IPS-18a (cell line): Measurements from ENCODE around the gene DOK7.
"Not testable (repeated sequence)": the region's sequence is repeated elsewhere in the genome, so short reads cannot be mapped to it uniquely, and the experiment has no call there.

ENCODE experiments used
- H3K27ac ChIP-seq: one replicate; pipeline ENCODE4 v1.5.1; 2013; ENCODE audit warnings: low read length
- H3K27me3 ChIP-seq: one replicate; pipeline ENCODE4 v1.6.1; 2013; ENCODE audit warnings: mild to moderate bottlenecking, low read length; ENCODE audit not compliant: control insufficient read depth, insufficient read depth
- H3K36me3 ChIP-seq: one replicate; pipeline ENCODE4 v1.6.1; 2013; ENCODE audit warnings: low read depth, low read length; ENCODE audit not compliant: control insufficient read depth
- H3K4me1 ChIP-seq: one replicate; pipeline ENCODE4 v1.6.1; 2013; ENCODE audit warnings: low read depth, low read length; ENCODE audit not compliant: control insufficient read depth
- H3K4me3 ChIP-seq: one replicate; pipeline ENCODE4 v1.5.1; 2013; ENCODE audit warnings: low read length
- H3K9ac ChIP-seq: one replicate; pipeline ENCODE4 v1.6.1; 2013; ENCODE audit warnings: mild to moderate bottlenecking, low read length, moderate library complexity
- H3K9me3 ChIP-seq: one replicate; pipeline ENCODE4 v1.6.1; 2013; ENCODE audit warnings: low read depth, low read length; ENCODE audit not compliant: control insufficient read depth

DOK7 gene

GRCh38 chr4:3459156-3459555 is 4.0 kb upstream of the DOK7 start:
- not testable (repeated sequence) for H3K9me3 ChIP-seq, H3K9ac ChIP-seq, H3K27ac ChIP-seq, H3K4me1 ChIP-seq, H3K36me3 ChIP-seq, H3K4me3 ChIP-seq
- peaks cover 37% of the 10 kb centered on the region for H3K27me3 ChIP-seq

GRCh38 chr4:3460926-3461325 is 2.2 kb upstream of the DOK7 start:
- H3K4me1 ChIP-seq = no peaks in the 10 kb centered on the region
- H3K36me3 ChIP-seq = no peaks in the 10 kb centered on the region
- H3K27me3 ChIP-seq = peaks cover 52% of the 10 kb centered on the region
- no peak overlapping the region for H3K4me3 ChIP-seq
- H3K27ac ChIP-seq = no peak overlapping the region
- no peak overlapping the region for H3K9ac ChIP-seq
- H3K9me3 ChIP-seq = no peaks in the 10 kb centered on the region

- no peak overlapping the region for H3K27ac ChIP-seq
- H3K4me1 ChIP-seq = no peaks in the 10 kb centered on the region
- no peak overlapping the region for H3K9ac ChIP-seq
- H3K9me3 ChIP-seq = no peaks in the 10 kb centered on the region
- H3K27me3 ChIP-seq = peaks cover 54% of the 10 kb centered on the region
- no peaks in the 10 kb centered on the region for H3K36me3 ChIP-seq
- no peak overlapping the region for H3K4me3 ChIP-seq
Observed at GRCh38 chr4:3461515-3462291, 1.4 kb upstream of the DOK7 start.

- no peaks in the 10 kb centered on the region for H3K9me3 ChIP-seq
- peaks cover 54% of the 10 kb centered on the region for H3K27me3 ChIP-seq
- H3K9ac ChIP-seq = no peak overlapping the region
- H3K27ac ChIP-seq = no peak overlapping the region
- H3K4me3 ChIP-seq = no peak overlapping the region
- no peaks in the 10 kb centered on the region for H3K36me3 ChIP-seq
- H3K4me1 ChIP-seq = no peaks in the 10 kb centered on the region
Observed at GRCh38 chr4:3462321-3462789, 751 bp upstream of the DOK7 start.

GRCh38 chr4:3463556-3464348 is 646 bp downstream of the DOK7 start:
- no peaks in the 10 kb centered on the region for H3K9me3 ChIP-seq
- H3K27ac ChIP-seq = no peak overlapping the region
- H3K4me1 ChIP-seq = no peaks in the 10 kb centered on the region
- H3K9ac ChIP-seq = no peak overlapping the region
- H3K27me3 ChIP-seq = peaks cover 44% of the 10 kb centered on the region
- H3K36me3 ChIP-seq = no peaks in the 10 kb centered on the region
- H3K4me3 ChIP-seq = no peak overlapping the region

GRCh38 chr4:3464349-3464905 is 1.3 kb downstream of the DOK7 start:
- H3K27me3 ChIP-seq = peaks cover 44% of the 10 kb centered on the region
- H3K9ac ChIP-seq = no peak overlapping the region
- H3K9me3 ChIP-seq = no peaks in the 10 kb centered on the region
- H3K4me1 ChIP-seq = no peaks in the 10 kb centered on the region
- no peak overlapping the region for H3K27ac ChIP-seq
- H3K4me3 ChIP-seq = no peak overlapping the region
- no peaks in the 10 kb centered on the region for H3K36me3 ChIP-seq

- no peaks in the 10 kb centered on the region for H3K9me3 ChIP-seq
- no peak overlapping the region for H3K27ac ChIP-seq
- no peak overlapping the region for H3K9ac ChIP-seq
- peaks cover 50% of the 10 kb centered on the region for H3K27me3 ChIP-seq
- no peaks in the 10 kb centered on the region for H3K4me1 ChIP-seq
- no peaks in the 10 kb centered on the region for H3K36me3 ChIP-seq
- no peak overlapping the region for H3K4me3 ChIP-seq
Observed at GRCh38 chr4:3464911-3465697, 2.0 kb downstream of the DOK7 start.

- no peaks in the 10 kb centered on the region for H3K4me1 ChIP-seq
- H3K9ac ChIP-seq = no peak overlapping the region
- H3K4me3 ChIP-seq = no peak overlapping the region
- H3K9me3 ChIP-seq = no peaks in the 10 kb centered on the region
- H3K27ac ChIP-seq = no peak overlapping the region
- no peaks in the 10 kb centered on the region for H3K36me3 ChIP-seq
- peaks cover 59% of the 10 kb centered on the region for H3K27me3 ChIP-seq
Observed at GRCh38 chr4:3465698-3466671, 2.9 kb downstream of the DOK7 start.

GRCh38 chr4:3466691-3467600 is 3.8 kb downstream of the DOK7 start:
- Histone ChIP-seq H3K27ac (no peak overlapping the region), H3K4me1 (no peaks in the 10 kb centered on the region), H3K27me3 (peaks cover 56% of the 10 kb centered on the region), H3K36me3 (no peaks in the 10 kb centered on the region), H3K9ac (no peak overlapping the region), H3K4me3 (no peak overlapping the region), H3K9me3 (no peaks in the 10 kb centered on the region)

- no peak overlapping the region for H3K9ac ChIP-seq
- no peak overlapping the region for H3K4me3 ChIP-seq
- H3K36me3 ChIP-seq = no peaks in the 10 kb centered on the region
- H3K4me1 ChIP-seq = no peaks in the 10 kb centered on the region
- no peaks in the 10 kb centered on the region for H3K9me3 ChIP-seq
- peaks cover 52% of the 10 kb centered on the region for H3K27me3 ChIP-seq
- no peak overlapping the region for H3K27ac ChIP-seq
Observed at GRCh38 chr4:3467601-3468031, 4.5 kb downstream of the DOK7 start.
